Panc1 (cell line): Measurements from ENCODE around the gene GRIK1. TPM values are rescaled to one million over a fixed set of nuclear protein-coding genes. Genes with fewer than 3 reads are reported as not detected.

Experiments used
- ATAC-seq: fragments of 200-7000 bp; cut with Tn5 transposase; 2 replicates; pipeline ENCODE4 v1.9.1; 2020; ENCODE audit warnings: mild to moderate bottlenecking, moderate library complexity
- BruUV-seq: library from RNA; stranded (reverse); fragments of 400-500 nt; replicated peaks from 2 replicates; lab custom pipeline; 2021; lab: Mats Ljungman, UMichigan
- CTCF ChIA-PET: fragments of 300-600 bp; sonication (Branson Sonifier 250); formaldehyde crosslinking; loops from one replicate; lab custom pipeline; 2022; ENCODE audit warnings: antibody characterized with exemption; lab: Charles Lee
- POLR2A ChIA-PET: fragments of 300-600 bp; sonication (Branson Sonifier 250); formaldehyde crosslinking; loops from one replicate; lab custom pipeline; 2022; ENCODE audit warnings: antibody characterized with exemption; lab: Charles Lee
- DNase-seq: peaks from one replicate; pipeline ENCODE4 v3.0.0-alpha.2; 2010; ENCODE audit warnings: low read depth, low spot score
- H3K27ac ChIP-seq: 2 replicates; pipeline ENCODE4 v1.5.1; 2011; ENCODE audit warnings: mild to moderate bottlenecking, low read length, inconsistent platforms
- H3K27me3 ChIP-seq: fragments of 200-500 bp; sonication (Bioruptor generic); 2 replicates; pipeline ENCODE4 v1.6.0; 2014; ENCODE audit warnings: low read length, inconsistent platforms; ENCODE audit not compliant: control insufficient read depth, insufficient read depth
- H3K36me3 ChIP-seq: fragments of 200-500 bp; sonication (Bioruptor generic); 2 replicates; pipeline ENCODE4 v1.5.1; 2014; ENCODE audit warnings: inconsistent platforms, mild to moderate bottlenecking, low read length, moderate library complexity; ENCODE audit not compliant: control insufficient read depth, insufficient read depth
- H3K4me1 ChIP-seq: 2 replicates; pipeline ENCODE4 v1.5.1; 2011; ENCODE audit warnings: inconsistent platforms, mild to moderate bottlenecking, low read length, moderate library complexity; ENCODE audit not compliant: control insufficient read depth, insufficient read depth
- H3K4me3 ChIP-seq, 2 experiments: 2 replicates each; pipeline ENCODE4 v1.5.1; 2011 to 2012; ENCODE audit warnings: low read depth in 2 of 2, low read length in 2 of 2, mild to moderate bottlenecking in 2 of 2, inconsistent platforms in 1 of 2, moderate library complexity in 1 of 2
- H3K9me3 ChIP-seq: fragments of 200-500 bp; sonication (Bioruptor generic); 2 replicates; pipeline ENCODE4 v1.5.1; 2014; ENCODE audit warnings: low read depth, mild to moderate bottlenecking, inconsistent platforms, low read length, moderate library complexity; ENCODE audit not compliant: control insufficient read depth, insufficient read depth
- POLR2AphosphoS5 ChIP-seq: IDR thresholded peaks from 2 replicates; pipeline ENCODE4 v1.6.1; 2012; ENCODE audit warnings: mild to moderate bottlenecking, low read depth, low read length, moderate library complexity
- REST ChIP-seq, 2 experiments: IDR thresholded peaks; 2 replicates each; pipeline ENCODE4 v1.6.1; 2011 to 2012; ENCODE audit warnings: low read depth in 2 of 2, control low read depth in 1 of 2, low read length in 1 of 2, mild to moderate bottlenecking in 1 of 2, moderate library complexity in 1 of 2; ENCODE audit not compliant: insufficient read depth in 1 of 2
- SIN3A ChIP-seq: IDR thresholded peaks from 2 replicates; pipeline ENCODE4 v1.6.1; 2012; ENCODE audit warnings: low read depth, mild to moderate bottlenecking, low read length, moderate library complexity, borderline replicate concordance; ENCODE audit not compliant: insufficient read depth
- TCF7L2 ChIP-seq: IDR thresholded peaks from 2 replicates; pipeline ENCODE4 v1.6.1; 2011; ENCODE audit warnings: mild to moderate bottlenecking, low read depth, low read length, inconsistent platforms
- in situ Hi-C: cut with HindIII; loops from 2 replicates; pipeline ENCODE4 v1.10.0; 2016; ENCODE audit warnings: low sequenced_read_pairs, low pct_unique_long_range_greater_than_20kb
- intact Hi-C: fragments of 100-400 bp; cut with micrococcal nuclease; formaldehyde crosslinking; loops from one replicate; pipeline ENCODE4 v1.10.0; 2022; ENCODE audit not compliant: unreplicated experiment
- total RNA-seq: library from RNA; stranded (reverse); gene quantifications from one replicate; pipeline ENCODE4 v1.2.1, GENCODE V29; 2021; ENCODE audit not compliant: unreplicated experiment
- TF ChIP-seq, protein P1 (sequence below): fragments of 450-650 bp; IDR thresholded peaks from 2 replicates; pipeline ENCODE4 v1.5.1; 2017; ENCODE audit warnings: mild to moderate bottlenecking

The GRIK1 gene
- total RNA-seq, 1 experiment from 2014 or later: not detected

- ChIA-PET CTCF (no interaction called here), POLR2A (no interaction called here)
- in situ Hi-C loops (no loop called here), intact Hi-C loops (no loop called here)
- no peaks in the 10 kb centered on the region for H3K36me3 ChIP-seq
- no peak for DNase-seq
- no peak overlapping the region for H3K27ac ChIP-seq
- ATAC-seq: no peak
- no peaks in the 10 kb centered on the region for H3K4me1 ChIP-seq
- TF ChIP-seq TCF7L2: no peak
- no peak for TF ChIP-seq SIN3A
- TF ChIP-seq POLR2AphosphoS5: no peak
- TF ChIP-seq, protein P1, sequence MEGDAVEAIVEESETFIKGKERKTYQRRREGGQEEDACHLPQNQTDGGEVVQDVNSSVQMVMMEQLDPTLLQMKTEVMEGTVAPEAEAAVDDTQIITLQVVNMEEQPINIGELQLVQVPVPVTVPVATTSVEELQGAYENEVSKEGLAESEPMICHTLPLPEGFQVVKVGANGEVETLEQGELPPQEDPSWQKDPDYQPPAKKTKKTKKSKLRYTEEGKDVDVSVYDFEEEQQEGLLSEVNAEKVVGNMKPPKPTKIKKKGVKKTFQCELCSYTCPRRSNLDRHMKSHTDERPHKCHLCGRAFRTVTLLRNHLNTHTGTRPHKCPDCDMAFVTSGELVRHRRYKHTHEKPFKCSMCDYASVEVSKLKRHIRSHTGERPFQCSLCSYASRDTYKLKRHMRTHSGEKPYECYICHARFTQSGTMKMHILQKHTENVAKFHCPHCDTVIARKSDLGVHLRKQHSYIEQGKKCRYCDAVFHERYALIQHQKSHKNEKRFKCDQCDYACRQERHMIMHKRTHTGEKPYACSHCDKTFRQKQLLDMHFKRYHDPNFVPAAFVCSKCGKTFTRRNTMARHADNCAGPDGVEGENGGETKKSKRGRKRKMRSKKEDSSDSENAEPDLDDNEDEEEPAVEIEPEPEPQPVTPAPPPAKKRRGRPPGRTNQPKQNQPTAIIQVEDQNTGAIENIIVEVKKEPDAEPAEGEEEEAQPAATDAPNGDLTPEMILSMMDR: no peak
- TF ChIP-seq REST (IDR thresholded peaks at IDR 0.05; ENCODE audit: insufficient read depth in 1 of 2, low read depth in 2 of 2, low read length in 1 of 2): no peak
- BruUV-seq: no TSS peak
- no peak overlapping the region for H3K4me3 ChIP-seq
- H3K27me3 ChIP-seq: no peaks in the 10 kb centered on the region
- no peaks in the 10 kb centered on the region for H3K9me3 ChIP-seq
Measured at GRCh38 chr21:29885491-29885890, 54.3 kb downstream of the GRIK1 start.

GRCh38 chr21:29875873-29876272 lies 63.9 kb downstream of the GRIK1 start:
- no peaks in the 10 kb centered on the region for H3K9me3 ChIP-seq
- ATAC-seq (no peak), DNase-seq (no peak)
- no peak overlapping the region for H3K4me3 ChIP-seq
- H3K4me1 ChIP-seq: no peaks in the 10 kb centered on the region
- intact Hi-C loops: no loop called here
- no peaks in the 10 kb centered on the region for H3K27me3 ChIP-seq
- POLR2A ChIA-PET: no interaction called here
- BruUV-seq: no TSS peak
- TF ChIP-seq, protein P1: no peak
- no peak for TF ChIP-seq SIN3A
- no peak for TF ChIP-seq POLR2AphosphoS5
- H3K36me3 ChIP-seq: no peaks in the 10 kb centered on the region
- in situ Hi-C loops: no loop called here
- no peak overlapping the region for H3K27ac ChIP-seq
- CTCF ChIA-PET: no interaction called here
